K562 (cell line): ENCODE results near the gene MCM3. TPM values are rescaled to one million over a fixed set of nuclear protein-coding genes. Genes with fewer than 3 reads are reported as not detected.

Source experiments
- ATAC-seq: fragments of 200-7000 bp; cut with Tn5 transposase; 3 replicates; pipeline ENCODE4 v1.9.1; 2020; ENCODE audit warnings: moderate library complexity
- BruUV-seq: library from RNA; stranded (reverse); fragments of 400-500 nt; replicated peaks from 2 replicates; lab custom pipeline; 2021; lab: Mats Ljungman, UMichigan
- CTCF ChIA-PET: fragments of 300-600 bp; formaldehyde crosslinking; extraction: SDS; loops from one replicate; lab custom pipeline; 2021; ENCODE audit warnings: low intra/inter-chr PET ratio; lab: Yijun Ruan, JAX
- POLR2A ChIA-PET: fragments of 300-600, 350-650 bp; sonication (Branson Sonifier 250); formaldehyde crosslinking; extraction: SDS; loops from one replicate; lab custom pipeline; 2021; ENCODE audit warnings: antibody characterized with exemption, inconsistent platforms; lab: Yijun Ruan, JAX
- DNase-seq, 4 experiments: peaks; one replicate each; pipeline versions ENCODE4 v3.0.0 to v3.0.0-alpha.2; 2011 to 2018; ENCODE audit warnings: low spot score in 3 of 4, mixed read lengths in 3 of 4; ENCODE audit errors: extremely low read depth in 1 of 4
- FAIRE-seq: peaks from 2 replicates; lab custom pipeline; 2011; peaks lifted over from hg19 to GRCh38; lab: Jason Lieb, UNC
- H2AFZ ChIP-seq: 2 replicates; pipeline ENCODE4 v1.6.0; 2011; ENCODE audit warnings: low read depth, low read length, control low read depth, inconsistent platforms
- H3K27ac ChIP-seq: fragments of 200-600 bp; 3 replicates; pipeline ENCODE4 v1.8.0; 2011; ENCODE audit warnings: low read depth, mild to moderate bottlenecking, control low read depth, inconsistent platforms, low read length, moderate library complexity, mixed read lengths; ENCODE audit errors: extremely low read depth
- H3K27me3 ChIP-seq, 2 experiments: fragments of 300-600 bp in 1 of 2; 2 replicates in 1 of 2; 3 replicates in 1 of 2; pipeline versions ENCODE4 v1.6.0 to v1.8.0; 2011; ENCODE audit warnings: inconsistent platforms in 2 of 2, low read length in 2 of 2, mild to moderate bottlenecking in 1 of 2, mixed read lengths in 1 of 2, moderate library complexity in 1 of 2; ENCODE audit not compliant: control insufficient read depth in 2 of 2, insufficient read depth in 2 of 2
- H3K36me3 ChIP-seq: fragments of 300-600 bp; 3 replicates; pipeline ENCODE4 v1.8.0; 2011; ENCODE audit warnings: mild to moderate bottlenecking, low read length, inconsistent platforms; ENCODE audit not compliant: control insufficient read depth, insufficient read depth
- H3K4me1 ChIP-seq, 2 experiments: fragments of 200-600 bp in 1 of 2; replicated peaks in 1 of 2; 2 replicates in 1 of 2; 3 replicates in 1 of 2; pipeline versions ENCODE4 v1.5.1 to v1.8.0; 2011; ENCODE audit warnings: inconsistent platforms in 2 of 2, low read length in 2 of 2, mild to moderate bottlenecking in 1 of 2, mixed read lengths in 1 of 2, moderate library complexity in 1 of 2; ENCODE audit not compliant: control insufficient read depth in 2 of 2, insufficient read depth in 2 of 2
- H3K4me2 ChIP-seq: 2 replicates; pipeline ENCODE4 v1.6.1; 2011; ENCODE audit warnings: low read length, control low read depth, inconsistent platforms, mixed read lengths; ENCODE audit not compliant: insufficient read depth
- H3K4me3 ChIP-seq: fragments of 200-600 bp; sonication (generic), shearing (Covaris generic); 2 replicates; pipeline ENCODE4 v1.5.1; 2016; ENCODE audit warnings: control low read depth, inconsistent platforms
- H3K79me2 ChIP-seq: fragments of 200-600 bp; 3 replicates; pipeline ENCODE4 v1.8.0; 2011; ENCODE audit warnings: low read length, inconsistent platforms; ENCODE audit not compliant: control insufficient read depth, insufficient read depth
- H3K9ac ChIP-seq, 2 experiments: 2 replicates each; pipeline versions ENCODE4 v1.6.0 to v1.6.1; 2011; ENCODE audit warnings: low read depth in 2 of 2, low read length in 2 of 2, control low read depth in 1 of 2, inconsistent platforms in 1 of 2, mild to moderate bottlenecking in 1 of 2, mixed read lengths in 1 of 2; ENCODE audit not compliant: insufficient read depth in 1 of 2
- H3K9me1 ChIP-seq: one replicate; pipeline ENCODE4 v1.6.0; 2011; ENCODE audit warnings: inconsistent platforms, mild to moderate bottlenecking, low read length, moderate library complexity; ENCODE audit not compliant: control insufficient read depth, insufficient read depth
- H3K9me3 ChIP-seq: replicated peaks from 2 replicates; pipeline ENCODE4 v1.5.1; 2011; ENCODE audit warnings: low read depth, low read length, inconsistent platforms; ENCODE audit not compliant: control insufficient read depth, insufficient read depth
- H4K20me1 ChIP-seq: replicated peaks from 2 replicates; pipeline ENCODE4 v1.6.1; 2011; ENCODE audit warnings: low read length, inconsistent platforms, mixed read lengths; ENCODE audit not compliant: control insufficient read depth, insufficient read depth
- GTF2F1 ChIP-seq: IDR thresholded peaks from 2 replicates; pipeline ENCODE4 v1.6.1; 2011; ENCODE audit warnings: low read depth, low read length, improper control_type of control experiment
- KLF10 ChIP-seq: fragments of 250-450 bp; sonication (Bioruptor Pico); IDR thresholded peaks from 2 replicates; pipeline ENCODE4 v1.6.1; 2021; ENCODE audit warnings: matching md5 sums
- MEIS2 ChIP-seq: fragments of 450-650 bp; IDR thresholded peaks from 2 replicates; pipeline ENCODE4 v1.6.1; 2014; ENCODE audit warnings: mild to moderate bottlenecking; ENCODE audit not compliant: partially characterized antibody
- PATZ1 ChIP-seq: fragments of 250-450 bp; sonication (Bioruptor Pico); IDR thresholded peaks from 2 replicates; pipeline ENCODE4 v1.5.0; 2020; ENCODE audit warnings: mild to moderate bottlenecking, borderline replicate concordance
- RAD51 ChIP-seq: fragments of 450-650 bp; IDR thresholded peaks from 2 replicates; pipeline ENCODE4 v1.7.1; 2016; ENCODE audit warnings: low read depth, mild to moderate bottlenecking, borderline replicate concordance
- SMC3 ChIP-seq: conservative IDR thresholded peaks from 2 replicates; pipeline ENCODE4 v1.6.1; 2011; ENCODE audit warnings: low read depth, low read length, improper control_type of control experiment; ENCODE audit not compliant: insufficient read depth
- TCF7 ChIP-seq: sonication (generic); IDR thresholded peaks from 2 replicates; pipeline ENCODE4 v1.6.1; 2016; ENCODE audit warnings: antibody characterized with exemption, borderline replicate concordance
- ZNF174 ChIP-seq: fragments of 250-450 bp; sonication (Bioruptor Pico); IDR thresholded peaks from 2 replicates; pipeline ENCODE4 v1.4.0; 2020; ENCODE audit warnings: mild to moderate bottlenecking
- ZNF239 ChIP-seq: fragments of 250-450 bp; sonication (Bioruptor Pico); IDR thresholded peaks from 2 replicates; pipeline ENCODE4 v1.4.0; 2020; ENCODE audit warnings: mild to moderate bottlenecking
- ZSCAN29 ChIP-seq: fragments of 450-650 bp; IDR thresholded peaks from 2 replicates; pipeline ENCODE4 v1.6.1; 2017
- WGBS: fragments of 100-300 bp; shearing (Covaris generic); methylation state at CpG from one replicate; pipeline ENCODE4 v1.1.6; 2016; ENCODE audit warnings: low coverage, mixed read lengths; ENCODE audit not compliant: insufficient coverage; ENCODE audit errors: missing lambda C conversion rate; 5-methylcytosine and 5-hydroxymethylcytosine counted together
- in situ Hi-C: fragments of 300-500 bp; cut with MboI; formaldehyde crosslinking; loops from 4 replicates; pipeline ENCODE4 v1.15.0; 2018; ENCODE audit warnings: inconsistent platforms, mixed read lengths
- intact Hi-C: fragments of 100-400 bp; cut with micrococcal nuclease; formaldehyde crosslinking; loops from 2 replicates; pipeline ENCODE4 v1.14.2; 2022
- polyA plus RNA-seq, 8 experiments: library from polyadenylated mRNA; depleted of rRNA in 4 of 8; stranded (reverse) in 5 of 8; unstranded in 3 of 8; fragments of >200 nt; fragmentation: Nextera tagmentation in 2 of 8; fragmentation: Illumina TruSeq in 1 of 8; extraction: Ambion mirVana in 2 of 8; extraction: Trizol in 1 of 8; gene quantifications; 2 replicates each; pipeline versions ENCODE4 v1.2.1 to v1.2.3, GENCODE V29; 2011 to 2014; ENCODE audit warnings: inconsistent platforms in 1 of 8, missing spikeins in 1 of 8
- total RNA-seq, 7 experiments: library from RNA; depleted of rRNA in 6 of 7; stranded (reverse); fragments of >200 nt in 6 of 7; fragmentation: Illumina TruSeq in 2 of 7; extraction: Trizol in 2 of 7; gene quantifications; 2 replicates each; pipeline versions ENCODE4 v1.2.1 to v1.2.3, GENCODE V29; 2011 to 2021; ENCODE audit warnings: low replicate concordance in 1 of 7
- TF ChIP-seq, protein P1 (sequence below): sonication (generic); formaldehyde crosslinking; IDR thresholded peaks from 2 replicates; pipeline ENCODE4 v1.8.0; 2022; ENCODE audit warnings: mild to moderate bottlenecking, missing genetic modification reagents
- TF ChIP-seq, protein P2 (sequence below), 2 experiments: IDR thresholded peaks; 2 replicates each; pipeline ENCODE4 v1.6.1; 2012; ENCODE audit warnings: improper control_type of control experiment in 2 of 2, low read depth in 2 of 2, low read length in 2 of 2, borderline replicate concordance in 1 of 2

The MCM3 gene
- total and polyA plus RNA-seq, 9 of the 15 experiments (the other 6 are each of a cell fraction or from before 2014, with no cell fraction given), result 76.1 to 270 (median 250) TPM

- Histone ChIP-seq H4K20me1 (no peaks in the 10 kb centered on the region; the same call in 1 of the 2 replicates), H3K36me3 (peaks cover 18% of the 10 kb centered on the region), H3K9me1 (no peaks in the 10 kb centered on the region), H3K4me1 (peaks cover 6 to 24% of the 10 kb centered on the region in 2 experiments), H3K9me3 (no peaks in the 10 kb centered on the region), H2AFZ (peak overlapping the region; percentile 91), H3K4me2 (peak overlapping the region; percentile 9; the same call in 1 of the 2 replicates), H3K9ac (peak overlapping the region in 1 of 2 experiments; percentile 65; a peak in 1 of 4 replicates), H3K27ac (peak overlapping the region; percentile 56), H3K27me3 (no peaks in the 10 kb centered on the region), H3K79me2 (peaks cover 28% of the 10 kb centered on the region), H3K4me3 (no peak overlapping the region)
- peak; percentile 28 for ATAC-seq
- WGBS, result 0% methylated on average over 2 of the region's 2 CpGs
- ChIA-PET POLR2A (interaction anchor here (0.8 to 1.1 kb wide), 3 partner anchors 8 to 75 kb away, joined by 3 read pairs; partner anchors contain the start of gene PAQR8), CTCF (interaction anchor here (0.6 to 2.8 kb wide), 6 partner anchors 76 to 438 kb away, joined by 3 to 24 read pairs (median 4); no protein-coding TSS in a partner anchor)
- peak; percentile 42 to 88 (median 58) for DNase-seq
- no TSS peak for BruUV-seq
- FAIRE-seq, result peak; percentile 72
- intact Hi-C loops (loop anchor here (1.0 to 10.0 kb wide), 3 partner anchors 112 to 290 kb away; partner anchors contain the start of gene TRAM2), in situ Hi-C loops (no loop called here)
- TF ChIP-seq GTF2F1 (no peak), PATZ1 (CRISPR knock-in tag) (no peak), RAD51 (0 out of 2 replicates have a peak, but pooled peaks have one; percentile 5), ZSCAN29 (no peak), MEIS2 (peak; percentile 81), ZNF174 (no peak), SMC3 (peak; percentile 65), ZNF239 (peak; percentile 59; the same call in 1 of the 2 replicates), KLF10 (no peak), TCF7 (no peak)
- TF ChIP-seq, protein P1, sequence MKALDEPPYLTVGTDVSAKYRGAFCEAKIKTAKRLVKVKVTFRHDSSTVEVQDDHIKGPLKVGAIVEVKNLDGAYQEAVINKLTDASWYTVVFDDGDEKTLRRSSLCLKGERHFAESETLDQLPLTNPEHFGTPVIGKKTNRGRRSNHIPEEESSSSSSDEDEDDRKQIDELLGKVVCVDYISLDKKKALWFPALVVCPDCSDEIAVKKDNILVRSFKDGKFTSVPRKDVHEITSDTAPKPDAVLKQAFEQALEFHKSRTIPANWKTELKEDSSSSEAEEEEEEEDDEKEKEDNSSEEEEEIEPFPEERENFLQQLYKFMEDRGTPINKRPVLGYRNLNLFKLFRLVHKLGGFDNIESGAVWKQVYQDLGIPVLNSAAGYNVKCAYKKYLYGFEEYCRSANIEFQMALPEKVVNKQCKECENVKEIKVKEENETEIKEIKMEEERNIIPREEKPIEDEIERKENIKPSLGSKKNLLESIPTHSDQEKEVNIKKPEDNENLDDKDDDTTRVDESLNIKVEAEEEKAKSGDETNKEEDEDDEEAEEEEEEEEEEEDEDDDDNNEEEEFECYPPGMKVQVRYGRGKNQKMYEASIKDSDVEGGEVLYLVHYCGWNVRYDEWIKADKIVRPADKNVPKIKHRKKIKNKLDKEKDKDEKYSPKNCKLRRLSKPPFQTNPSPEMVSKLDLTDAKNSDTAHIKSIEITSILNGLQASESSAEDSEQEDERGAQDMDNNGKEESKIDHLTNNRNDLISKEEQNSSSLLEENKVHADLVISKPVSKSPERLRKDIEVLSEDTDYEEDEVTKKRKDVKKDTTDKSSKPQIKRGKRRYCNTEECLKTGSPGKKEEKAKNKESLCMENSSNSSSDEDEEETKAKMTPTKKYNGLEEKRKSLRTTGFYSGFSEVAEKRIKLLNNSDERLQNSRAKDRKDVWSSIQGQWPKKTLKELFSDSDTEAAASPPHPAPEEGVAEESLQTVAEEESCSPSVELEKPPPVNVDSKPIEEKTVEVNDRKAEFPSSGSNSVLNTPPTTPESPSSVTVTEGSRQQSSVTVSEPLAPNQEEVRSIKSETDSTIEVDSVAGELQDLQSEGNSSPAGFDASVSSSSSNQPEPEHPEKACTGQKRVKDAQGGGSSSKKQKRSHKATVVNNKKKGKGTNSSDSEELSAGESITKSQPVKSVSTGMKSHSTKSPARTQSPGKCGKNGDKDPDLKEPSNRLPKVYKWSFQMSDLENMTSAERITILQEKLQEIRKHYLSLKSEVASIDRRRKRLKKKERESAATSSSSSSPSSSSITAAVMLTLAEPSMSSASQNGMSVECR (CRISPR knock-in tag), result no peak
- TF ChIP-seq, protein P2, sequence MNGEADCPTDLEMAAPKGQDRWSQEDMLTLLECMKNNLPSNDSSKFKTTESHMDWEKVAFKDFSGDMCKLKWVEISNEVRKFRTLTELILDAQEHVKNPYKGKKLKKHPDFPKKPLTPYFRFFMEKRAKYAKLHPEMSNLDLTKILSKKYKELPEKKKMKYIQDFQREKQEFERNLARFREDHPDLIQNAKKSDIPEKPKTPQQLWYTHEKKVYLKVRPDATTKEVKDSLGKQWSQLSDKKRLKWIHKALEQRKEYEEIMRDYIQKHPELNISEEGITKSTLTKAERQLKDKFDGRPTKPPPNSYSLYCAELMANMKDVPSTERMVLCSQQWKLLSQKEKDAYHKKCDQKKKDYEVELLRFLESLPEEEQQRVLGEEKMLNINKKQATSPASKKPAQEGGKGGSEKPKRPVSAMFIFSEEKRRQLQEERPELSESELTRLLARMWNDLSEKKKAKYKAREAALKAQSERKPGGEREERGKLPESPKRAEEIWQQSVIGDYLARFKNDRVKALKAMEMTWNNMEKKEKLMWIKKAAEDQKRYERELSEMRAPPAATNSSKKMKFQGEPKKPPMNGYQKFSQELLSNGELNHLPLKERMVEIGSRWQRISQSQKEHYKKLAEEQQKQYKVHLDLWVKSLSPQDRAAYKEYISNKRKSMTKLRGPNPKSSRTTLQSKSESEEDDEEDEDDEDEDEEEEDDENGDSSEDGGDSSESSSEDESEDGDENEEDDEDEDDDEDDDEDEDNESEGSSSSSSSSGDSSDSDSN (IDR thresholded peaks at IDR 0.05; ENCODE audit: borderline replicate concordance in 1 of 2, low read depth in 2 of 2, low read length in 2 of 2), result 0 out of 4 replicates have a peak, but pooled peaks of 1 of the 2 experiments have one; percentile 58
Observed at GRCh38 chr6:52286798-52287432, 2.4 kb upstream of the MCM3 start.
